MCF 10A (cell line): ENCODE results near the gene MLF2. TPM values are rescaled to one million over a fixed set of nuclear protein-coding genes. Genes with fewer than 3 reads are reported as not detected.
A peak's percentile ranks its signal among the peaks of the same experiment; 100 is the strongest.

Source experiments
- BruUV-seq: library from RNA; stranded (reverse); fragments of 400-500 nt; replicated peaks from 2 replicates; lab custom pipeline; 2021; lab: Mats Ljungman, UMichigan
- CTCF ChIA-PET: fragments of 300-600 bp; sonication (Branson Sonifier 250); formaldehyde crosslinking; extraction: SDS; loops from one replicate; lab custom pipeline; 2021; ENCODE audit warnings: antibody characterized with exemption, inconsistent platforms; lab: Yijun Ruan, JAX
- POLR2A ChIA-PET: fragments of 300-600, 350-650 bp; sonication (Branson Sonifier 250); formaldehyde crosslinking; extraction: SDS; loops from one replicate; lab custom pipeline; 2020; ENCODE audit warnings: antibody characterized with exemption, inconsistent platforms; lab: Yijun Ruan, JAX
- DNase-seq: peaks from one replicate; pipeline ENCODE4 v3.0.0-alpha.2; 2018; ENCODE audit not compliant: unreplicated experiment
- H3K27ac Mint-ChIP-seq: one replicate; pipeline ENCODE4 v1.8.0; 2022; ENCODE audit warnings: mild to moderate bottlenecking, low read depth, mixed read lengths; ENCODE audit not compliant: unreplicated experiment
- H3K27me3 Mint-ChIP-seq: one replicate; pipeline ENCODE4 v1.8.0; 2022; ENCODE audit warnings: mixed read lengths; ENCODE audit not compliant: insufficient read depth, unreplicated experiment
- H3K36me3 Mint-ChIP-seq: one replicate; pipeline ENCODE4 v1.8.0; 2022; ENCODE audit warnings: mild to moderate bottlenecking, moderate library complexity, mixed read lengths; ENCODE audit not compliant: insufficient read depth, unreplicated experiment
- H3K4me1 Mint-ChIP-seq: one replicate; pipeline ENCODE4 v1.8.0; 2022; ENCODE audit warnings: mixed read lengths; ENCODE audit not compliant: insufficient read depth, unreplicated experiment
- H3K4me3 Mint-ChIP-seq: one replicate; pipeline ENCODE4 v1.8.0; 2022; ENCODE audit warnings: mild to moderate bottlenecking, moderate library complexity, mixed read lengths; ENCODE audit not compliant: unreplicated experiment
- H3K9me3 Mint-ChIP-seq: one replicate; pipeline ENCODE4 v1.8.0; 2022; ENCODE audit warnings: mixed read lengths; ENCODE audit not compliant: unreplicated experiment
- intact Hi-C: fragments of 100-400 bp; cut with micrococcal nuclease; formaldehyde crosslinking; loops from 2 replicates; pipeline ENCODE4 v1.14.1; 2022
- total RNA-seq: library from RNA; stranded (reverse); gene quantifications from 2 replicates; pipeline ENCODE4 v1.2.3, GENCODE V29; 2022
- TF ChIP-seq, protein P1 (sequence below): fragments of 200-600 bp; IDR thresholded peaks from one replicate; pipeline ENCODE4 v1.8.0; 2022; ENCODE audit warnings: antibody characterized with exemption, mild to moderate bottlenecking; ENCODE audit not compliant: unreplicated experiment

MLF2 gene
- total RNA-seq, 1 experiment from 2014 or later, result 151 TPM

DNA sequence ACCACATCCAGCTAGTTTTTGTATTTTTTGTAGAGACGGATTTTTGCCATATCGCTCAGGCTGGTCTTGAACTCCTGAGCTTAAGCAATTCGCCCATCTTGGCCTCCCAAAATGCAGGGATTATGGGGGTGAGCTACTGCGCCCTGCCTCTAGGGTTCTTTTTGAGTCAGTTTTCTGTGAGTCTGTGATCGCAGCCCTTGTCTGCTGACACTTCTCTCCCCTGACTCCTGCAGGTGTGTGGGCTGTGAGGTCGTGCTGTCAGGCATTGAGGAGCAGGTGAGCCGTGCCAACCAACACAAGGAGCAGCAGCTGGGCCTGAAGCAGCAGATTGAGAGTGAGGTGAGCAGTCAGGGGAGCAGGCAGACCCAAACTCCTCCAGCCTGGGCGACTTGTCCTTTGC, 22.8 kb downstream of the MLF2 start:
- Mint-ChIP-seq H3K9me3 (no peaks in the 10 kb centered on the region), H3K4me3 (no peak overlapping the region), H3K27me3 (no peaks in the 10 kb centered on the region), H3K27ac (no peak overlapping the region), H3K36me3 (peaks cover 46% of the 10 kb centered on the region), H3K4me1 (no peaks in the 10 kb centered on the region)
- DNase-seq, result no peak
- TF ChIP-seq, protein P1, sequence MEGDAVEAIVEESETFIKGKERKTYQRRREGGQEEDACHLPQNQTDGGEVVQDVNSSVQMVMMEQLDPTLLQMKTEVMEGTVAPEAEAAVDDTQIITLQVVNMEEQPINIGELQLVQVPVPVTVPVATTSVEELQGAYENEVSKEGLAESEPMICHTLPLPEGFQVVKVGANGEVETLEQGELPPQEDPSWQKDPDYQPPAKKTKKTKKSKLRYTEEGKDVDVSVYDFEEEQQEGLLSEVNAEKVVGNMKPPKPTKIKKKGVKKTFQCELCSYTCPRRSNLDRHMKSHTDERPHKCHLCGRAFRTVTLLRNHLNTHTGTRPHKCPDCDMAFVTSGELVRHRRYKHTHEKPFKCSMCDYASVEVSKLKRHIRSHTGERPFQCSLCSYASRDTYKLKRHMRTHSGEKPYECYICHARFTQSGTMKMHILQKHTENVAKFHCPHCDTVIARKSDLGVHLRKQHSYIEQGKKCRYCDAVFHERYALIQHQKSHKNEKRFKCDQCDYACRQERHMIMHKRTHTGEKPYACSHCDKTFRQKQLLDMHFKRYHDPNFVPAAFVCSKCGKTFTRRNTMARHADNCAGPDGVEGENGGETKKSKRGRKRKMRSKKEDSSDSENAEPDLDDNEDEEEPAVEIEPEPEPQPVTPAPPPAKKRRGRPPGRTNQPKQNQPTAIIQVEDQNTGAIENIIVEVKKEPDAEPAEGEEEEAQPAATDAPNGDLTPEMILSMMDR, result no peak
- intact Hi-C loops, result no loop called here
- ChIA-PET POLR2A (interaction anchor here (0.7 to 1.4 kb wide), 2 partner anchors 135 to 208 kb away, joined by 3 read pairs; no protein-coding TSS in a partner anchor), CTCF (interaction anchor here (9.4 kb wide), 1 partner anchor 23 kb away, joined by 83 read pairs; the partner anchor contains the start of gene MLF2)
- no TSS peak for BruUV-seq

DNA sequence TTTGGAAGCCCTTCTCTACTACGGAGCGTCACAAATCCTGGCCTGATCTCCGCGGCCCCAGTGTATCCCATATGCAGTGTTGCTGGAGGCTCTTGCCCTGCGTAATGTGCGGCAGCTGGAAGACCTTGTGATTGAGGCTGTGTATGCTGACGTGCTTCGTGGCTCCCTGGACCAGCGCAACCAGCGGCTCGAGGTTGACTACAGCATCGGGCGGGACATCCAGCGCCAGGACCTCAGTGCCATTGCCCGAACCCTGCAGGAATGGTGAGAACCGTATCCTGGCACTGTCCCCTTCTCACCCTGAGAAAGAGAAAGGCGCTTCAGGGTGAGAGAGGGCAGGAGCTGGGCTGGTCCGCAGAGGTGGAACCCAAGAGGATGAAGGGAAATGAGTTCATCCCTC, 23.8 kb downstream of the MLF2 start:
- no peak for DNase-seq
- TF ChIP-seq, protein P1, result no peak
- Mint-ChIP-seq H3K27ac (no peak overlapping the region), H3K4me1 (no peaks in the 10 kb centered on the region), H3K36me3 (peaks cover 46% of the 10 kb centered on the region), H3K27me3 (no peaks in the 10 kb centered on the region), H3K4me3 (no peak overlapping the region), H3K9me3 (no peaks in the 10 kb centered on the region)
- ChIA-PET CTCF (interaction anchor here (9.4 kb wide), 1 partner anchor 24 kb away, joined by 83 read pairs; the partner anchor contains the start of gene MLF2), POLR2A (interaction anchor here (0.5 to 1.4 kb wide), 2 partner anchors 24 to 136 kb away, joined by 3 read pairs; partner anchors contain the start of gene MLF2)
- intact Hi-C loops, result no loop called here
- BruUV-seq, result no TSS peak

DNA sequence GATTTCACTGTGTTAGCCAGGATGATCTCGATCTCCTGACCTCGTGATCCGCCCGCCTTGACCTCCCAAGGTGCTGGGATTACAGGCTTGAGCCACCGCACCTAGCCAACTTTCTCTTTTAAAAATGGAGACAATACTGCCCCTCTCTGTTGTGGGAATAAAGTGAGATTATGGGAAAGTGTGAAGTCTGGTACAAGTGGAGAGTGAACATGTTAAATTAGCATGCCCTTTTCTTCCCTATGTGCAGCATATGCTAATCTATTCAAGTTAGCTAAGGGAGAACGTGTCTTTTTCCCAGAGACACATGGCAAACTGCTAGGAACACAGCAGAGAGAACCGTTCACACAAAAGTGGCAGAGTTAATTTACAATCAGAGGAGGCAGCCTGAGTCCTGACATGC, 27.6 kb downstream of the MLF2 start:
- no peaks in the 10 kb centered on the region for H3K4me1 Mint-ChIP-seq
- CTCF ChIA-PET, result interaction anchor here (0.8 to 4.5 kb wide), 6 partner anchors 11 to 147 kb away, joined by 3 to 29 read pairs (median 4); partner anchors contain the start of genes MLF2 and SPSB2
- H3K27ac Mint-ChIP-seq, result no peak overlapping the region
- H3K36me3 Mint-ChIP-seq, result peaks cover 27% of the 10 kb centered on the region
- POLR2A ChIA-PET, result interaction anchor here (0.8 to 4.7 kb wide), 7 partner anchors 28 to 218 kb away, joined by 3 to 159 read pairs (median 6); partner anchors contain the start of genes CDCA3, MLF2, RNU7-1 and TPI1
- H3K27me3 Mint-ChIP-seq, result no peaks in the 10 kb centered on the region
- no peak for DNase-seq
- peak overlapping the region; percentile 70 for H3K4me3 Mint-ChIP-seq
- intact Hi-C loops, result no loop called here
- H3K9me3 Mint-ChIP-seq, result no peaks in the 10 kb centered on the region
- BruUV-seq, result no TSS peak
- TF ChIP-seq, protein P1, result no peak

DNA sequence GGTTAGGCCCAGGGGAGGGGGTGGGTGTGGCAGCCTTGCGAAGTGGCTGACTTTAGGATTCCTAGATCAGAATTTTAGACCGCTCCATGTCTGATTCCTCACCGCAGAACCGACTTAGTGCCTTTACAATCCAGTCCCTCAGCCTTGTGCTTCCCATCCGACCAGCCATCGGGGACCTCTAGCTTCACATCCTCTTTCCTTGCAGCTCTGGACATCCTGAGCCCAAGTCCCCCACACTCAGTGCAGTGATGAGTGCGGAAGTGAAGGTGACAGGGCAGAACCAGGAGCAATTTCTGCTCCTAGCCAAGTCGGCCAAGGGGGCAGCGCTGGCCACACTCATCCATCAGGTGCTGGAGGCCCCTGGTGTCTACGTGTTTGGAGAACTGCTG, 28.5 kb downstream of the MLF2 start:
- Mint-ChIP-seq H3K9me3 (no peaks in the 10 kb centered on the region), H3K36me3 (peaks cover 22% of the 10 kb centered on the region), H3K27ac (peak overlapping the region; percentile 83), H3K4me1 (no peaks in the 10 kb centered on the region), H3K4me3 (peak overlapping the region; percentile 70), H3K27me3 (no peaks in the 10 kb centered on the region)
- ChIA-PET POLR2A (interaction anchor here (0.6 to 4.7 kb wide), 27 partner anchors 10 to 267 kb away, joined by 3 to 159 read pairs (median 5); partner anchors contain the start of genes CDCA3, ING4, MLF2 and NOP2), CTCF (interaction anchor here (0.6 to 4.5 kb wide), 14 partner anchors 9 to 169 kb away, joined by 3 to 29 read pairs (median 4); partner anchors contain the start of genes MLF2, PTMS and ZNF384)
- TSS peak; percentile 77 for BruUV-seq
- TF ChIP-seq, protein P1, result no peak
- no peak for DNase-seq
- intact Hi-C loops, result no loop called here
